Mononuclear cell (primary cell): ENCODE results near the gene WNT9B. TPM values are rescaled to one million over a fixed set of nuclear protein-coding genes. Genes with fewer than 3 reads are reported as not detected.
A peak's percentile ranks its signal among the peaks of the same experiment; 100 is the strongest.

Experiments used
- H3K27me3 ChIP-seq: 2 replicates; pipeline ENCODE4 v1.6.0; 2011; ENCODE audit warnings: low read length, control low read depth; ENCODE audit not compliant: insufficient read depth
- H3K4me1 ChIP-seq: 2 replicates; pipeline ENCODE4 v1.5.1; 2011; ENCODE audit warnings: mild to moderate bottlenecking, low read length, control low read depth; ENCODE audit not compliant: insufficient read depth
- H3K4me3 ChIP-seq: 2 replicates; pipeline ENCODE4 v1.5.1; 2011; ENCODE audit warnings: mild to moderate bottlenecking, low read length, moderate library complexity
- H3K9me3 ChIP-seq: 2 replicates; pipeline ENCODE4 v1.5.1; 2011; ENCODE audit warnings: low read depth, mild to moderate bottlenecking, control low read depth, low read length
- total RNA-seq: library from RNA; depleted of rRNA; stranded (reverse); fragments of >200 nt; gene quantifications from one replicate; pipeline ENCODE4 v1.2.3, GENCODE V29; 2012

The WNT9B gene
- total RNA-seq, 1 donor, result not detected

DNA sequence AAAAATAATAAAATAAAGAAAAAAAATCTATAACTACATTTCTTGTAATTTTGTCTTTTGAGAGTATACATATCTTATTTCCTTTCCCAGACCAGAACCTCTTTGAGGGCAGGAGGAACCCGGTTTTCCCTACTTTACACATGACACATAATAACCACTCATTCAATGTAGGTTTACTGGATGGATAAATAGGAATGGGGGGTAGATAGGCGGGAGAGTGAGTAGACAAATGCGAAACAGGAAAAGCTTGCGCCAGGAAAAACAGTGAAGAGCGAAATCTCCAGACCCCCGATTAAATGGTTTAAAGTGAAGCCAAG lies 71.1 kb downstream of the WNT9B start:
- no peaks in the 10 kb centered on the region for H3K27me3 ChIP-seq
- H3K4me3 ChIP-seq, result peak overlapping the region; percentile 99
- H3K9me3 ChIP-seq, result no peaks in the 10 kb centered on the region
- peaks cover 23% of the 10 kb centered on the region for H3K4me1 ChIP-seq

DNA sequence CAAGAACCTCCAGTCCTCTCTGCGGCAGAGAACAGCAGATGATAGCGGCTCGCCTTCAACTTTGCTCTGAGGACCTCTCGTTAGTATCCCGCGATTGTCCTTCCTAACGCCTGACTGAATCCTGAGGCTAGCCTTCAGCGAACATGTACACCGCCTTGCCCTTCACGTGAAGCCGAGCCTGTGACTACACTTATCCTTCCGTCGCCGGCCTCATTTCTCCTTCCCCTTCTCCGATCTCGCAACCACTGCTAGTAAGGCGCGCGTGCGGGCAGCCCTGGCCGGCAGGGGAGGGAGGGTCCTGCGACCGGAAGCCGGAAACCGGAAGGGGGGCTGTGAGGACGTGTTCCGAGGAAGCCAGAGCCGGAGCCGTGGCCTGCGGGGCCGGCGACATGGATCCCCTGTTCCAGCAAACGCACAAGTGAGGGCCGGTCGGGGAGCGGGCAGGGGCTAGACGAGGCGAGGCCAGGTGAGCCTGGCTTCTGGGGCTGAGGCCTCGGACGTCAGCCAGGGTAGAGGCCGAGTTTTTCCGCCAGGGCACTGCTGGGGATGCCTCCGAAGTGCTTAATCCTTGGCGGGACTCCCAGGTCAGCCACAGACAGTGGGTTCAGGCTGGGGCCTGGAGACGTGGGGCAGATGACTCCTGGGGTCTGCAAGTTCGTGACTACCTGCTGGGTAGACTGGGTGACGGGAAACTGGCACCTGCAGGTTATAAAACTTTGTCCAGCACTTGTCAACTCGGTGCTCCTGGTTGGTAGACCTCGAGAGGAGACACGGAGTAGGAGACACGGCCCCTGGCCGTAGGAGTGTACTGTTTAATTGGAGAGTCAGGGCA lies 71.6 kb downstream of the WNT9B start, which contains the start of gene GOSR2:
Gene GOSR2, plus strand, starts transcription at position 357 of the 832 bp plus-strand sequence. Its CDS starts 33 bp downstream, at position 390.
- peaks cover 23% of the 10 kb centered on the region for H3K4me1 ChIP-seq
- H3K9me3 ChIP-seq, result no peaks in the 10 kb centered on the region
- H3K27me3 ChIP-seq, result no peaks in the 10 kb centered on the region
- H3K4me3 ChIP-seq, result peak within 1 kb of the TSS; percentile 99

- Histone ChIP-seq H3K9me3 (no peaks in the 10 kb centered on the region), H3K4me1 (peaks cover 23% of the 10 kb centered on the region), H3K4me3 (no peak overlapping the region), H3K27me3 (no peaks in the 10 kb centered on the region)
Measured at GRCh38 chr17:46925185-46925868, 73.9 kb downstream of the WNT9B start.

GRCh38 chr17:46928467-46929261 lies 77.3 kb downstream of the WNT9B start:
- H3K27me3 ChIP-seq, result no peaks in the 10 kb centered on the region
- no peaks in the 10 kb centered on the region for H3K9me3 ChIP-seq
- no peak overlapping the region for H3K4me3 ChIP-seq
- H3K4me1 ChIP-seq, result peaks cover 18% of the 10 kb centered on the region

DNA sequence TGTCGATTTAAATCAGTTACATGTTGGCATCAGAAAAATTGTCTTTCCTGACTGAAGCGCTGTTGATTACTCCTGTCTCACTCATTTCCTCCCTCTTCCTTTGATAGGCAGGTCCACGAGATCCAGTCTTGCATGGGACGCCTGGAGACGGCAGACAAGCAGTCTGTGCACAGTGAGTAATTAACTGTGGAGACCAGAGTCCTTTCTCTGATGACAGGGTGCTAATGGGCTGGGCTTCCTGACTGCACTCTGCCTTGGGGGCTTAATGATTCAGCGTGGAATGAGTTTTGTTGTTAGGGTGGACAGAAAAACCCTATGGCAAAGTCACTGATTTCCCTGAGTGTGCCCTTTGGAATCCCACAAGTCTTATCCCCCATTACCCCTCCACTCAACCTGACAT lies 78.0 kb downstream of the WNT9B start:
- H3K27me3 ChIP-seq, result no peaks in the 10 kb centered on the region
- peaks cover 11% of the 10 kb centered on the region for H3K4me1 ChIP-seq
- H3K9me3 ChIP-seq, result no peaks in the 10 kb centered on the region
- no peak overlapping the region for H3K4me3 ChIP-seq

DNA sequence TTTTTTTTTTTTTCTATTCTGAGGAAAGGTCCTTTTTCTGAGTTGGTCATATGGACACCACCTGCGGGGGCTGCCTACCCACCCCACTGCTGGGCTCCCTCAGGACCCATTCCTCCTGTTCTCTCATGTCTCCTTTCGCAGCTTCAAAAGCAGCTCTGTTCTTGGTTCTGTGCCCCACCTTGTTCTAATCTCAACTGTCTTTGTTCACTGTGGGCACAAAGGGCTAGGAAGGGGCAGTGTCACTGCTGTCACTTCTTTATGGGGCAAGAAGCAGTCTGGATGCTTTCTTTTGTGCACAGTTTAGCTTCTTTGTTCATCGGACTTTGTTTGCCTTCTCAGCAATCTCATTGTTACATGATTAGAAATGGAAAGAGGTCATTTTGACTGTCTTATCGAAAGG lies 78.7 kb downstream of the WNT9B start:
- H3K27me3 ChIP-seq, result no peaks in the 10 kb centered on the region
- H3K4me1 ChIP-seq, result peaks cover 5% of the 10 kb centered on the region
- no peak overlapping the region for H3K4me3 ChIP-seq
- H3K9me3 ChIP-seq, result no peaks in the 10 kb centered on the region

DNA sequence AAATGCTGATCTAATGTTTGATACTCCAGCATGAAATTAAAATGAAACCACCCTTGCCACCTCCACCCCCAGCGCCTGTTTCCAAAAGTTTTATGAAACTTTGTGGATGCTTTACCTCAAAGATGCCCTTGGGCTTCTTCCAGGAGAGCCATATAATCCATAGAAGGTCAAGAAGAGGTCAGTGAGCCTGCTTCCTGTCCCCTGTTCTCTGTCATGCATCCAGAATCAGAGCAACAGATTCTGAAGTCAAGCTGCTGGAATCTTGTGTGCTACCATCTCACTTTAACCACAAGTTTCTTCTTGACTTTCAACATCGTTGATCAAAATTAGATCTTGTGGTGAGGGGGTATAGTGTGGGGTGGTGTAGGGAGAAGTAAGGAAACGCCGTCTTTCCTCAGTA lies 80.2 kb downstream of the WNT9B start:
- Histone ChIP-seq H3K4me1 (no peaks in the 10 kb centered on the region), H3K27me3 (no peaks in the 10 kb centered on the region), H3K4me3 (no peak overlapping the region), H3K9me3 (no peaks in the 10 kb centered on the region)

GRCh38 chr17:46935658-46936266 lies 84.4 kb downstream of the WNT9B start:
- H3K9me3 ChIP-seq, result no peaks in the 10 kb centered on the region
- H3K27me3 ChIP-seq, result no peaks in the 10 kb centered on the region
- H3K4me1 ChIP-seq, result no peaks in the 10 kb centered on the region
- no peak overlapping the region for H3K4me3 ChIP-seq

Other genes starting within 250 kb of the WNT9B start
- gene WNT3, start 32.9 kb upstream of the WNT9B start, total RNA-seq, result 0.10 TPM
- gene GOSR2, start 71.6 kb downstream of the WNT9B start, total RNA-seq, result 27.5 TPM
- not detected for gene RPRML, start 127.7 kb downstream of the WNT9B start, total RNA-seq